H1 (cell line): ENCODE measurements around the gene ARHGEF3.

Source experiments
- CBX5 ChIP-seq: fragments of 300-800, 300-1000 bp; sonication (generic); IDR thresholded peaks from 2 replicates; pipeline ENCODE4 v1.7.1; 2016; ENCODE audit warnings: antibody characterized with exemption, low read length, low read depth
- CEBPB ChIP-seq: IDR thresholded peaks from 2 replicates; pipeline ENCODE4 v1.6.1; 2012; ENCODE audit warnings: low read depth, low read length
- CTCF ChIP-seq, 3 experiments: IDR thresholded peaks; 1 replicate in 2 of 3; 2 replicates in 1 of 3; pipeline versions ENCODE4 v1.5.1 to v1.6.1; 2011; ENCODE audit warnings: low read length in 3 of 3, mild to moderate bottlenecking in 3 of 3, inconsistent platforms in 2 of 3, low read depth in 1 of 3, moderate library complexity in 1 of 3; ENCODE audit not compliant: insufficient read depth in 1 of 3; ENCODE audit errors: control extremely low read depth in 1 of 3
- EP300 ChIP-seq, 2 experiments: IDR thresholded peaks; 1 replicate in 1 of 2; 2 replicates in 1 of 2; pipeline ENCODE4 v1.6.1; 2011 to 2012; ENCODE audit warnings: low read depth in 2 of 2, low read length in 2 of 2, mild to moderate bottlenecking in 2 of 2, borderline replicate concordance in 1 of 2, inconsistent platforms in 1 of 2, moderate library complexity in 1 of 2
- POLR2A ChIP-seq, 2 experiments: IDR thresholded peaks; 1 replicate in 1 of 2; 2 replicates in 1 of 2; pipeline ENCODE4 v1.6.1; 2011; ENCODE audit warnings: low read depth in 2 of 2, low read length in 2 of 2, mild to moderate bottlenecking in 2 of 2; ENCODE audit errors: control extremely low read depth in 1 of 2
- POLR2AphosphoS5 ChIP-seq: IDR thresholded peaks from 2 replicates; pipeline ENCODE4 v1.6.1; 2011; ENCODE audit warnings: low read depth, low read length
- TAF1 ChIP-seq: IDR thresholded peaks from 2 replicates; pipeline ENCODE4 v1.6.1; 2011; ENCODE audit warnings: mild to moderate bottlenecking, low read depth, low read length

DNA sequence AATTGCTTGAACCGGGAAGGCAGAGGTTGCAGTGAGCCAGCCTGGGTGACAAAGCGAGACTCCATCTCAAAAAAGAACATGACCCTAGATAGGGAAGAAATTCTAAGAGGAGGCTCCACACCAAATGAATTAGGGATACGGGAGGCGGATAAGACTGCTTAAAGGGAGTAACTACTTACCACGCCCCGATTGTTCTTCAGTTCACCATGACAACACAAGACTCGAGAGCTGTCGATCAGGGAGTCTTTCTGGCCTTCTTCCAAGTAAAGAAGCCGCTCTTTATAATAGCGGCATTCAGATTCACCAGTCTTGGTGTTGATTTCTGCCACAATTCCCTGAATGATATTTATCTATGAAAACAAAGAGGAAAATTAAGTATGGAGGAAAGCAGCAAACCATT is 64.7 kb downstream of the ARHGEF3 start:
- TF ChIP-seq EP300 (IDR thresholded peaks at IDR 0.05; ENCODE audit: borderline replicate concordance in 1 of 2, low read depth in 2 of 2, low read length in 2 of 2) (no peak), CTCF (IDR thresholded peaks at IDR 0.05; ENCODE audit: control extremely low read depth in 1 of 3, insufficient read depth in 1 of 3, low read depth in 1 of 3, low read length in 3 of 3) (no peak), CBX5 (no peak), TAF1 (no peak), CEBPB (no peak), POLR2A (IDR thresholded peaks at IDR 0.05; ENCODE audit: control extremely low read depth in 1 of 2, low read depth in 2 of 2, low read length in 2 of 2) (no peak), POLR2AphosphoS5 (no peak)
